ENCODE data around the gene CASTOR1. TPM values are rescaled to one million over a fixed set of nuclear protein-coding genes. Genes with fewer than 3 reads are reported as not detected.

CASTOR1 gene
- total RNA-seq, 2 donors from 2014 or later, result 27.2 to 33.2 TPM

DNA sequence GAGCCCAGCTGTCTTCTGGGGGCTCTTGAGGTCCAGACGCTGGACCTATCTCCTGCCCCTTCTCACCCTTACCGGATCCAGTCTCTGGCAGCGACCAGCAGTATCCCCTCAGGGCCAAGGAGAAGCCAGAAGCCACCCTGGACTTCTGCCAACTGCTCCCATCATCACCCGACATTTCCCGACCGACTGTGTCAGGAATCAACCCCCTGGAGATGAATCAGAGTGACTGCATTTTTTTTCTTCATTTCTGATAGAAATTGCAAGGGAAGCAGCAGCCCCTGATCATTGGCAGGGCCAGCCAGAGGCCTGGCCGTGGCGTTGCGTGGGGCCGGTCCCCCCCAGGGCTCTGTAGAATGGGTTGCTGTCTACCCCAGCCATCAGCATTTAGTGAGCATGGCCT, 37.6 kb downstream of the CASTOR1 start:
- H3K4me1 ChIP-seq (replicated peaks), result peaks cover 3% of the 10 kb centered on the region
- 60% methylated on average over 10 of the region's 10 CpGs for WGBS

DNA sequence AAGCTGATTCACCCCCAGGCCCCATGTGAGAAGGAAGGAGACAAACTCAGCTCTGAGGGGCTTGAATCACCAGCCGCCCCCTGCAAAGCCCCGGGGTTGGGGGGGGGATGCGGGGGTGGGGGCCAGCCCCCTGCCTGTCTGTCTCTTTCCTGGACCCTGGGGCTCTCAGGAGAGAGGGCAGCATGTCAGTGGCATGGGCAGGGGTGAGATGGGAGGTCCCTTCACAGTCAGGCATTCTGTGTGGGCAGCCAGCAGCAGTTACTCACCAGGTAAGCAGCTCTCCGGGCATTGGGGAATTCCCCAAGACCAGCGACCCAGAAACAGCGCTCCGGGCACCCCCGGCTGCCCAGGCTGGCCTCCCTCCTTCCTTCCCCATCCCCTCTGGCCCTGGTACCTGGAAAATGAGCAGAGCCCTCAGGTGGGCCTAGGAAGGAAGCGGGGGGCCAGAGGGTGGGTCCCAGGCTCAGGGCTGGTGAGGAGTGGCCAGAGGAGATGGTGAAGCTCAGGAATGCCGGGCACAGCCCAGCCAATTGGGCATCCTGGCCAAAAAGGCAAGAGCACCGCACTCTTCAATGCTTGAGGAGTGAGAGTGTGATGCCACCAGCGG, 38.5 kb downstream of the CASTOR1 start:
- Histone ChIP-seq H3K27ac (no peak overlapping the region), H3K4me1 (replicated peaks) (peaks cover under 1% of the 10 kb centered on the region), H3K4me3 (no peak overlapping the region), H3K36me3 (no peaks in the 10 kb centered on the region), H3K27me3 (replicated peaks; ENCODE audit: insufficient read depth) (no peaks in the 10 kb centered on the region), H3K9me3 (no peaks in the 10 kb centered on the region)
- intact Hi-C loops (cut with DNase I), result no loop called here
- TF ChIP-seq, protein P1, sequence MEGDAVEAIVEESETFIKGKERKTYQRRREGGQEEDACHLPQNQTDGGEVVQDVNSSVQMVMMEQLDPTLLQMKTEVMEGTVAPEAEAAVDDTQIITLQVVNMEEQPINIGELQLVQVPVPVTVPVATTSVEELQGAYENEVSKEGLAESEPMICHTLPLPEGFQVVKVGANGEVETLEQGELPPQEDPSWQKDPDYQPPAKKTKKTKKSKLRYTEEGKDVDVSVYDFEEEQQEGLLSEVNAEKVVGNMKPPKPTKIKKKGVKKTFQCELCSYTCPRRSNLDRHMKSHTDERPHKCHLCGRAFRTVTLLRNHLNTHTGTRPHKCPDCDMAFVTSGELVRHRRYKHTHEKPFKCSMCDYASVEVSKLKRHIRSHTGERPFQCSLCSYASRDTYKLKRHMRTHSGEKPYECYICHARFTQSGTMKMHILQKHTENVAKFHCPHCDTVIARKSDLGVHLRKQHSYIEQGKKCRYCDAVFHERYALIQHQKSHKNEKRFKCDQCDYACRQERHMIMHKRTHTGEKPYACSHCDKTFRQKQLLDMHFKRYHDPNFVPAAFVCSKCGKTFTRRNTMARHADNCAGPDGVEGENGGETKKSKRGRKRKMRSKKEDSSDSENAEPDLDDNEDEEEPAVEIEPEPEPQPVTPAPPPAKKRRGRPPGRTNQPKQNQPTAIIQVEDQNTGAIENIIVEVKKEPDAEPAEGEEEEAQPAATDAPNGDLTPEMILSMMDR (IDR thresholded peaks at IDR 0.05), result no peak
- TF ChIP-seq POLR2AphosphoS5 (IDR thresholded peaks at IDR 0.05) (no peak), POLR2A (IDR thresholded peaks at IDR 0.05) (no peak)
- DNase-seq (ENCODE audit: low spot score), result no peak
- 53% methylated on average over 12 of the region's 12 CpGs for WGBS

More for the DNA sequence above, 37.6 kb downstream of the CASTOR1 start:
- no peaks in the 10 kb centered on the region for H3K36me3 ChIP-seq
- no peak overlapping the region for H3K4me3 ChIP-seq
- no peak overlapping the region for H3K27ac ChIP-seq
- no peaks in the 10 kb centered on the region for H3K9me3 ChIP-seq
- no peaks in the 10 kb centered on the region for H3K27me3 ChIP-seq (replicated peaks; ENCODE audit: insufficient read depth)
- DNase-seq (ENCODE audit: low spot score), result no peak
- intact Hi-C loops (cut with DNase I), result no loop called here
- TF ChIP-seq POLR2A (IDR thresholded peaks at IDR 0.05) (no peak), POLR2AphosphoS5 (IDR thresholded peaks at IDR 0.05) (no peak)
- TF ChIP-seq, protein P1 (IDR thresholded peaks at IDR 0.05), result no peak

DNA sequence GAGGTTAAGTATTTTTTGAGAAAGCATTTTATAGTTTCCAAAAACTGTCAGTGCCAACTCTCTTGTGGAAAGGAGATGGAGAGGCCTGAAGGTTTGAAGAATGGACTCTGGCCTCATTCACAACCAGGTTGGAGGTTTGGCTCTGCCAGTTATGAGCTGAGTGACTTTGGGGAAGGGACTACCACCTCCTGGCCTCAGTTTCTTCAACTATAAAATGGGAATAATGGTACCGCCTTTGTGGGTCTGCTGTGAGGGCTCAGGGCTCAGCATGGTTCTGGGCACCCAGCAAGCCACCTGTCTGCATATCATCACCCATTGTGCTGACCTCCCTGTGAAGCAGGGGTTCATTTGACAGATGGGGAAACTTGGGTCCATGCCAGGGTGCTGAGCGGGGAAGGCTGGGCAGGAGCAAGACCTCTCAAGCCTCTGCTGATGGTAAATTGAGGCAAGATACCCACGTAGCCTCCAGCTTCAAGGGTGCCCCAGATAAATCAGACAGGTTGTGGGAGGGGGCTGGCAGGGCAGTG, 39.2 kb downstream of the CASTOR1 start:
- H3K27ac ChIP-seq, result no peak overlapping the region
- H3K27me3 ChIP-seq (replicated peaks; ENCODE audit: insufficient read depth), result no peaks in the 10 kb centered on the region
- intact Hi-C loops (cut with DNase I), result no loop called here
- H3K36me3 ChIP-seq, result no peaks in the 10 kb centered on the region
- TF ChIP-seq POLR2AphosphoS5 (IDR thresholded peaks at IDR 0.05), result no peak
- no peak for TF ChIP-seq POLR2A (IDR thresholded peaks at IDR 0.05)
- TF ChIP-seq, protein P1 (IDR thresholded peaks at IDR 0.05), result no peak
- no peak overlapping the region for H3K4me3 ChIP-seq
- WGBS, result 97% methylated on average over 3 of the region's 3 CpGs
- no peaks in the 10 kb centered on the region for H3K4me1 ChIP-seq (replicated peaks)
- no peak for DNase-seq (ENCODE audit: low spot score)
- no peaks in the 10 kb centered on the region for H3K9me3 ChIP-seq

DNA sequence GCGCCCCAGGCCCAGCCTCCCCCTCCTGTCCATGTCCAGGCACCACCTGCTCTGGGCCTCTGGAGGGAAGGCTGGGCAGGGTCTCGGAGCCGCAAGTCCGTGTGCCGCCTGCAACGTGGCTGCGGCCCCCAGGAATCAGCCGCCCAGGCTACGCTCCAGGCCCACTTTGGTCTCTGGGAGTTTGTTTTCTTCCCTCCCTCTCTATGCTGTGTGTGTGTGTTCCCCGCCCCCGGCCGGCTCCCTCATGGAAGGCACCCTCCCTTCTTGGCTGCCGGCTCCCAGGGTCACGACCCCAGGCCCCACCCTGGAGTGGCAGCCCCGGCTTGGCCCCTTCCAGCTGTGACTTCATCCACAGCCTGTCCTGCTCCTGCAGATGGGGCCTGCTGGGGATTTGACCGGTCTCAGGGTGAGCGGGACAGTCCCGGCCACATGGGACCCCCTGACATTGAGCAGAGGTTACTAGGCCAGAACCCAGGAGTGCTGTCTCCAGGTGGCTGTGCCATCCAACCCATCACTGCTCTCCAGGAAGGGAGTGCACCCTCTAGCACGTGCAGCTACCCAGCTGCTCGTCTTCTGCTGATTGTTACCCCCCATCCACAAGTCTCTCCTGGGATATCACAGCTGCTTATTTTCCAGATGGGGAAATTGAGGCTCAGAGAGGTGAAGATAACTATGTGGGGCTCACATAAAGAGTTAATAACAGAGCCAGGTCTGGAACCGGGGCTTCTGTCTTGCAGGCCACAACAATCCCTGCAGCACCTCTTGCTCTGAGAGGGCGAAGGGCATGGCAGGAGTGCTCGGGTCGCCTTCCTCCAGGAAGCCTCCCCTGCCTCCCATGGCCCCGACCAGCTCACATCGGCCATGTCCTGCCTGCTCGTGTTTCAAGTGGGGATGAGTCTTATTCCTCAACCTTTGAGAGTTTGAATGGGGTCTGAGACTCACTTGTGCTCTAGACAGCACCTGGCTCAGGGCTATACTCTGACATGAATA, 40.0 kb downstream of the CASTOR1 start:
- no peak for DNase-seq (ENCODE audit: low spot score)
- WGBS, result 82% methylated on average over 27 of the region's 27 CpGs
- no peak for TF ChIP-seq POLR2AphosphoS5 (IDR thresholded peaks at IDR 0.05)
- no peak for TF ChIP-seq POLR2A (IDR thresholded peaks at IDR 0.05)
- TF ChIP-seq, protein P1 (IDR thresholded peaks at IDR 0.05), result no peak
- Histone ChIP-seq H3K4me1 (replicated peaks) (no peaks in the 10 kb centered on the region), H3K27me3 (replicated peaks; ENCODE audit: insufficient read depth) (no peaks in the 10 kb centered on the region), H3K4me3 (no peak overlapping the region), H3K36me3 (no peaks in the 10 kb centered on the region), H3K27ac (no peak overlapping the region), H3K9me3 (no peaks in the 10 kb centered on the region)
- intact Hi-C loops (cut with DNase I), result no loop called here
